ENCODE measurements around the gene CLEC1A.

- TF ChIP-seq CTCF (optimal IDR thresholded peaks at IDR 0.05 in 1 of 3, IDR thresholded peaks at IDR 0.05 in 1 of 3, conservative IDR thresholded peaks at IDR 0.05 in 1 of 3; ENCODE audit: extremely low read depth in 1 of 3, insufficient read depth in 2 of 3, low read length in 3 of 3), result no peak
- TF ChIP-seq EZH2 (IDR thresholded peaks at IDR 0.05; ENCODE audit: low read length), result no peak
Observed at GRCh38 chr12:10094646-10095395, 4.0 kb downstream of the CLEC1A start.
